ENCODE measurements around the gene SLC30A10. TPM values are rescaled to one million over a fixed set of nuclear protein-coding genes. Genes with fewer than 3 reads are reported as not detected.

Gene SLC30A10
- total RNA-seq, 6 donors from 2014 or later = not detected

DNA sequence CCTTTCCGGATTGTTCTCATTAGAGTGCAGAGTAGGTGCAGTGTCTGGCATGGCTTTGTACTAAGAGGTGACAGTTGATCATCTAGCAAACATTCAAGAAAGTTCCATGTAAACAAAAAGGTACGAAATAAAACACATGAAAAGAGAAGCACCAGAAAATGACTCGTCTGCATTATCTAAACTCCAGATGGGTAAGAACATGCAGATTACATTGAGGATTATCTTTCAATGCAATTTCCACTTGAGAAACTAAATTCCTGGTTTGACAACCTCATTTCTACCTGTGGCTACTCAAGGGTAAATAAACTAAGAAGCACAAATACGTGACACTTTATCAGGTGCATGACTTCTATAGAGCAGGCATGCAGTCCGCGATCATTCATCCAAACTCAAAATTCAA is 17.6 kb downstream of the SLC30A10 start:
- H3K9me3 ChIP-seq = no peaks in the 10 kb centered on the region
- no peak overlapping the region for H3K4me3 ChIP-seq
- no peak for ATAC-seq (ENCODE audit: low FRiP score in 2 of 2)
- no peak for DNase-seq
- no peaks in the 10 kb centered on the region for H3K27me3 ChIP-seq
- TF ChIP-seq CTCF (IDR thresholded peaks at IDR 0.05) = no peak
- no peak for TF ChIP-seq POLR2A (IDR thresholded peaks at IDR 0.05)
- no peak for TF ChIP-seq POLR2AphosphoS5 (IDR thresholded peaks at IDR 0.05)
- TF ChIP-seq EP300 (IDR thresholded peaks at IDR 0.05) = no peak
- no peak overlapping the region for H3K27ac ChIP-seq
- no peaks in the 10 kb centered on the region for H3K36me3 ChIP-seq
- 69 to 77% methylated on average over 6 of the region's 6 CpGs for WGBS, 2 donors
- H3K4me1 ChIP-seq = no peaks in the 10 kb centered on the region

DNA sequence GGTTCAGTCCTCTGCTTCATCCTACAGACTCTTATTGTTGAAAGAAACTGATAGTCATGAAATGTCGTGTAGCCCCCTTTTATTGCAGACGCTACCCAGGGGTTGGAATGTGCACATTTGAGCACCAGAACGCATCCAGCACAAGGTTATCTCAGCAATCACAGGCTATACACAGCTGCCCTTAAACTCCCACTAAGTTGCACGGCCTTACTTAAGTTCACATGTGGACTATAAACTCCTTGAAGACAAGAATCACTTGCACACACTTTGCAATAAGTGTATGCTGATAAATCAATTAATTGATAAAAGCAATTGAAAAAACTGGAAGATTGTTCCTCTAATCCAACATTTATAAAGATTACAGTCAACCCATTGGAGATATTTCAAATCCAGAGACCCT is 18.9 kb downstream of the SLC30A10 start:
- H3K4me3 ChIP-seq = no peak overlapping the region
- TF ChIP-seq POLR2AphosphoS5 (IDR thresholded peaks at IDR 0.05) = no peak
- no peak for TF ChIP-seq EP300 (IDR thresholded peaks at IDR 0.05)
- no peak for TF ChIP-seq CTCF (IDR thresholded peaks at IDR 0.05)
- TF ChIP-seq POLR2A (IDR thresholded peaks at IDR 0.05) = no peak
- ATAC-seq (ENCODE audit: low FRiP score in 2 of 2) (no peak), DNase-seq (no peak)
- H3K27ac ChIP-seq = no peak overlapping the region
- H3K27me3 ChIP-seq = no peaks in the 10 kb centered on the region
- 72 to 78% methylated on average over 4 of the region's 4 CpGs for WGBS, 2 donors
- no peaks in the 10 kb centered on the region for H3K9me3 ChIP-seq
- no peaks in the 10 kb centered on the region for H3K4me1 ChIP-seq
- no peaks in the 10 kb centered on the region for H3K36me3 ChIP-seq

GRCh38 chr1:219908170-219908569 is 20.2 kb downstream of the SLC30A10 start:
- DNase-seq (no peak), ATAC-seq (ENCODE audit: low FRiP score in 2 of 2) (no peak)
- 79 to 90% methylated on average over 2 to 3 of the region's 3 CpGs for WGBS, 2 donors
- Histone ChIP-seq H3K36me3 (no peaks in the 10 kb centered on the region), H3K4me3 (no peak overlapping the region), H3K27ac (no peak overlapping the region), H3K9me3 (no peaks in the 10 kb centered on the region), H3K27me3 (no peaks in the 10 kb centered on the region), H3K4me1 (no peaks in the 10 kb centered on the region)
- TF ChIP-seq CTCF (IDR thresholded peaks at IDR 0.05) = no peak
- TF ChIP-seq POLR2A (IDR thresholded peaks at IDR 0.05) = no peak
- no peak for TF ChIP-seq POLR2AphosphoS5 (IDR thresholded peaks at IDR 0.05)
- TF ChIP-seq EP300 (IDR thresholded peaks at IDR 0.05) = no peak

DNA sequence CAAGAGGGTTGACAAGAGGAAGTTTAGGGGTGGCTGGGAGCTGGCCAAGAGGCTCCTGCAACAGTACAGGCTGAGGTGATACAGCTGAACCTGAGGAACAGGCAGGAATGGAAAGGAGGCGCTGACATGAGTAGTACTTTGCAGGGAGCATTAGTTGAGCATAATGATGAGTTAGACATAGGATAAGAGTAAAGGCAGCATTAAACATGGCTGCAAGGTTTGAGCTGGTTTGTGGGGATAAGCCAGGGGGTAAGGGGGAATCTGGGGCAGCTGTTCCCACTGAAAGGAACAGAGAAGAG is 20.6 kb downstream of the SLC30A10 start:
- WGBS, 2 donors = 71 to 80% methylated on average over 1 of the region's 1 CpG
- DNase-seq = no peak

More for the DNA sequence above, 20.6 kb downstream of the SLC30A10 start:
- Histone ChIP-seq H3K36me3 (no peaks in the 10 kb centered on the region), H3K27me3 (no peaks in the 10 kb centered on the region), H3K9me3 (no peaks in the 10 kb centered on the region), H3K27ac (no peak overlapping the region), H3K4me3 (no peak overlapping the region), H3K4me1 (no peaks in the 10 kb centered on the region)
- ATAC-seq (ENCODE audit: low FRiP score in 2 of 2) = peak in 1 of 2 donors; percentile 42
- TF ChIP-seq POLR2A (IDR thresholded peaks at IDR 0.05) (no peak), EP300 (IDR thresholded peaks at IDR 0.05) (no peak), POLR2AphosphoS5 (IDR thresholded peaks at IDR 0.05) (no peak), CTCF (IDR thresholded peaks at IDR 0.05) (no peak)

Data from upper lobe of left lung (tissue), 6 donors.